ENCODE results near the gene NKIRAS1.
"Not testable (repeated sequence)": the region's sequence is repeated elsewhere in the genome, so short reads cannot be mapped to it uniquely, and the experiment has no call there.

NKIRAS1 gene

GRCh38 chr3:23869977-23870662, 46.7 kb downstream of the NKIRAS1 start:
- no peak for DNase-seq (ENCODE audit: low read depth)

- DNase-seq (ENCODE audit: low read depth), result no peak
These were observed 49.0 kb downstream of the NKIRAS1 start for GRCh38 chr3:23867838-23868237.

GRCh38 chr3:23867400-23867799, 49.4 kb downstream of the NKIRAS1 start:
- DNase-seq (ENCODE audit: low read depth), result no peak

- DNase-seq (ENCODE audit: low read depth), result no peak
These were observed 51.0 kb downstream of the NKIRAS1 start for GRCh38 chr3:23865595-23866396.

- no peak for DNase-seq (ENCODE audit: low read depth)
These were observed 51.9 kb downstream of the NKIRAS1 start for GRCh38 chr3:23864931-23865330.

- DNase-seq (ENCODE audit: low read depth), result no peak
These were observed 53.7 kb downstream of the NKIRAS1 start for GRCh38 chr3:23863060-23863459.

- no peak for DNase-seq (ENCODE audit: low read depth)
These were observed 55.1 kb downstream of the NKIRAS1 start for GRCh38 chr3:23861689-23862088.

GRCh38 chr3:23859839-23860382, 56.9 kb downstream of the NKIRAS1 start:
- DNase-seq (ENCODE audit: low read depth), result no peak

GRCh38 chr3:23859012-23859743, 57.6 kb downstream of the NKIRAS1 start:
- no peak for DNase-seq (ENCODE audit: low read depth)

GRCh38 chr3:23856286-23856685, 60.5 kb downstream of the NKIRAS1 start:
- no peak for DNase-seq (ENCODE audit: low read depth)

GRCh38 chr3:23849462-23849861, 67.3 kb downstream of the NKIRAS1 start:
- not testable (repeated sequence) for DNase-seq (ENCODE audit: low read depth)

- no peak for DNase-seq (ENCODE audit: low read depth)
These were observed 71.2 kb downstream of the NKIRAS1 start for GRCh38 chr3:23845326-23846216.

- no peak for DNase-seq (ENCODE audit: low read depth)
These were observed 72.9 kb downstream of the NKIRAS1 start for GRCh38 chr3:23843869-23844268.

Data from stimulated activated CD8-positive, alpha-beta memory T cell treated with anti-CD3 and anti-CD28 coated beads, Interleukin-12 subunit alpha, Interleukin-12 subunit beta, amount 100 ng/mL, for 4 hours (primary cell).